CD8-positive, alpha-beta memory T cell (primary cell): ENCODE measurements around the gene SLC1A3. TPM values are rescaled to one million over a fixed set of nuclear protein-coding genes. Genes with fewer than 3 reads are reported as not detected.

Experiments
- CTCF ChIA-PET: fragments of 350-600 bp; sonication (Branson Sonifier 250); formaldehyde crosslinking; loops from one replicate; lab custom pipeline; 2021; ENCODE audit warnings: antibody characterized with exemption; lab: Charles Lee
- POLR2A ChIA-PET: fragments of 350-600 bp; sonication (Branson Sonifier 250); formaldehyde crosslinking; loops from one replicate; lab custom pipeline; 2021; ENCODE audit warnings: antibody characterized with exemption; lab: Charles Lee
- DNase-seq, 5 donors: peaks; one replicate each; pipeline versions ENCODE4 v3.0.0 to v3.0.0-alpha.2; 2020 to 2022; ENCODE audit warnings: mixed read lengths in 1 of 5
- H3K27ac ChIP-seq: one replicate; pipeline ENCODE4 v1.7.0; 2013; ENCODE audit warnings: low read depth, mild to moderate bottlenecking, low read length, moderate library complexity
- H3K27me3 ChIP-seq: 2 replicates; pipeline ENCODE4 v1.7.0; 2013; ENCODE audit warnings: low read length, mild to moderate bottlenecking; ENCODE audit not compliant: insufficient read depth, poor library complexity, severe bottlenecking
- H3K36me3 ChIP-seq: 2 replicates; pipeline ENCODE4 v1.7.0; 2013; ENCODE audit warnings: mild to moderate bottlenecking, low read length, moderate library complexity; ENCODE audit not compliant: insufficient read depth
- H3K4me1 ChIP-seq: 2 replicates; pipeline ENCODE4 v1.7.0; 2013; ENCODE audit warnings: mild to moderate bottlenecking, low read length, moderate library complexity; ENCODE audit not compliant: insufficient read depth
- H3K4me3 ChIP-seq: 2 replicates; pipeline ENCODE4 v1.7.0; 2013; ENCODE audit warnings: mild to moderate bottlenecking, low read length
- H3K9me3 ChIP-seq: 2 replicates; pipeline ENCODE4 v1.7.0; 2013; ENCODE audit warnings: mild to moderate bottlenecking, low read length
- H3K27ac Mint-ChIP-seq, 8 donors: one replicate each; pipeline ENCODE4 v1.8.0; 2020 to 2021; ENCODE audit warnings: mixed read lengths in 8 of 8, mild to moderate bottlenecking in 6 of 8, inconsistent platforms in 3 of 8, moderate library complexity in 3 of 8
- H3K27me3 Mint-ChIP-seq, 2 donors: one replicate each; pipeline ENCODE4 v1.8.0; 2020 to 2021; ENCODE audit warnings: mixed read lengths in 2 of 2, mild to moderate bottlenecking in 1 of 2, moderate library complexity in 1 of 2
- H3K36me3 Mint-ChIP-seq, 3 donors: one replicate each; pipeline ENCODE4 v1.8.0; 2020 to 2021; ENCODE audit warnings: mixed read lengths in 3 of 3, inconsistent platforms in 1 of 3, mild to moderate bottlenecking in 1 of 3
- H3K4me1 Mint-ChIP-seq, 3 donors: one replicate each; pipeline ENCODE4 v1.8.0; 2020 to 2021; ENCODE audit warnings: mixed read lengths in 3 of 3, inconsistent platforms in 1 of 3, mild to moderate bottlenecking in 1 of 3
- H3K4me3 Mint-ChIP-seq, 7 donors: one replicate each; pipeline ENCODE4 v1.8.0; 2020 to 2021; ENCODE audit warnings: mixed read lengths in 7 of 7, mild to moderate bottlenecking in 6 of 7, moderate library complexity in 4 of 7, inconsistent platforms in 2 of 7
- H3K9me3 Mint-ChIP-seq, 5 donors: one replicate each; pipeline ENCODE4 v1.8.0; 2020 to 2022; ENCODE audit warnings: mixed read lengths in 5 of 5, mild to moderate bottlenecking in 3 of 5, moderate library complexity in 2 of 5, inconsistent platforms in 1 of 5
- polyA plus RNA-seq: library from polyadenylated mRNA; unstranded; fragments of 300-500 nt; fragmentation: Illumina TruSeq; gene quantifications from one replicate; pipeline ENCODE4 v1.2.3, GENCODE V29; 2021
- total RNA-seq, 2 experiments: library from RNA; stranded (reverse); gene quantifications; one replicate each; pipeline ENCODE4 v1.2.3, GENCODE V29; 2021

The SLC1A3 gene
- total and polyA plus RNA-seq, 3 experiments from 2014 or later, result 0.35 to 0.37 TPM; not detected in 1

GRCh38 chr5:36726317-36726716, 119.9 kb downstream of the SLC1A3 start:
- H3K36me3 ChIP-seq, result no peaks in the 10 kb centered on the region
- Mint-ChIP-seq H3K9me3 (no peaks in the 10 kb centered on the region), H3K27ac (no peak overlapping the region), H3K36me3 (peaks cover 0 to 3% (median 0%) of the 10 kb centered on the region in 3 donors), H3K27me3 (peaks cover 8 to 10% of the 10 kb centered on the region in 2 donors), H3K4me1 (peaks cover 18 to 28% (median 26%) of the 10 kb centered on the region in 3 donors), H3K4me3 (no peak overlapping the region)
- H3K27ac ChIP-seq, result no peak overlapping the region
- no peak for DNase-seq
- ChIA-PET CTCF (no interaction called here), POLR2A (no interaction called here)
- H3K9me3 ChIP-seq, result no peaks in the 10 kb centered on the region
- H3K4me3 ChIP-seq, result no peak overlapping the region
- no peaks in the 10 kb centered on the region for H3K27me3 ChIP-seq
- H3K4me1 ChIP-seq, result peaks cover 6% of the 10 kb centered on the region

GRCh38 chr5:36726767-36727166, 120.4 kb downstream of the SLC1A3 start:
- peaks cover 6% of the 10 kb centered on the region for H3K4me1 ChIP-seq
- Mint-ChIP-seq H3K36me3 (peaks cover 0 to 3% (median 0%) of the 10 kb centered on the region in 3 donors), H3K4me1 (peaks cover 18 to 28% (median 26%) of the 10 kb centered on the region in 3 donors), H3K4me3 (no peak overlapping the region), H3K27me3 (peaks cover 8 to 9% of the 10 kb centered on the region in 2 donors), H3K9me3 (no peaks in the 10 kb centered on the region), H3K27ac (no peak overlapping the region)
- ChIA-PET CTCF (no interaction called here), POLR2A (no interaction called here)
- H3K27ac ChIP-seq, result no peak overlapping the region
- H3K4me3 ChIP-seq, result no peak overlapping the region
- H3K27me3 ChIP-seq, result no peaks in the 10 kb centered on the region
- DNase-seq, result no peak
- no peaks in the 10 kb centered on the region for H3K36me3 ChIP-seq
- H3K9me3 ChIP-seq, result no peaks in the 10 kb centered on the region

GRCh38 chr5:36728697-36729543, 122.5 kb downstream of the SLC1A3 start:
- peaks cover 9 to 11% of the 10 kb centered on the region in 2 donors for H3K27me3 Mint-ChIP-seq
- H3K27ac ChIP-seq, result no peak overlapping the region
- no peaks in the 10 kb centered on the region for H3K27me3 ChIP-seq
- POLR2A ChIA-PET, result no interaction called here
- peak in 2 of 5 donors; percentile 18 to 50 for DNase-seq
- H3K4me3 Mint-ChIP-seq, result no peak overlapping the region
- H3K9me3 Mint-ChIP-seq, result no peaks in the 10 kb centered on the region
- peaks cover 5% of the 10 kb centered on the region for H3K4me1 ChIP-seq
- CTCF ChIA-PET, result interaction anchor here (1.1 to 1.7 kb wide), 9 partner anchors 9 to 217 kb away, joined by 3 to 9 read pairs (median 5); partner anchors contain the start of gene NIPBL
- no peak overlapping the region for H3K27ac Mint-ChIP-seq
- no peaks in the 10 kb centered on the region for H3K9me3 ChIP-seq
- H3K36me3 Mint-ChIP-seq, result no peaks in the 10 kb centered on the region
- H3K36me3 ChIP-seq, result no peaks in the 10 kb centered on the region
- H3K4me1 Mint-ChIP-seq, result peaks cover 10 to 17% (median 15%) of the 10 kb centered on the region in 3 donors
- H3K4me3 ChIP-seq, result no peak overlapping the region

- no peaks in the 10 kb centered on the region for H3K4me1 ChIP-seq
- no peak for DNase-seq
- ChIA-PET POLR2A (no interaction called here), CTCF (interaction anchor here (0.9 to 1.7 kb wide), 9 partner anchors 8 to 418 kb away, joined by 3 to 9 read pairs (median 4); partner anchors contain the start of gene NIPBL)
- Mint-ChIP-seq H3K4me1 (peaks cover 1 to 4% (median 3%) of the 10 kb centered on the region in 3 donors), H3K4me3 (no peak overlapping the region), H3K36me3 (no peaks in the 10 kb centered on the region), H3K27ac (no peak overlapping the region), H3K9me3 (no peaks in the 10 kb centered on the region), H3K27me3 (peaks cover 9 to 19% of the 10 kb centered on the region in 2 donors)
- H3K9me3 ChIP-seq, result no peaks in the 10 kb centered on the region
- H3K36me3 ChIP-seq, result no peaks in the 10 kb centered on the region
- H3K27me3 ChIP-seq, result no peaks in the 10 kb centered on the region
- no peak overlapping the region for H3K27ac ChIP-seq
- H3K4me3 ChIP-seq, result no peak overlapping the region
These were observed 124.3 kb downstream of the SLC1A3 start for GRCh38 chr5:36730537-36731216.

- POLR2A ChIA-PET, result no interaction called here
- H3K36me3 ChIP-seq, result no peaks in the 10 kb centered on the region
- CTCF ChIA-PET, result interaction anchor here (1.0 kb wide), 1 partner anchor 8 kb away, joined by 4 read pairs; no protein-coding TSS in a partner anchor
These were observed 126.8 kb downstream of the SLC1A3 start for GRCh38 chr5:36733183-36733582.

GRCh38 chr5:36734422-36734821, 128.0 kb downstream of the SLC1A3 start:
- Histone ChIP-seq H3K27ac (no peak overlapping the region), H3K36me3 (no peaks in the 10 kb centered on the region), H3K4me3 (no peak overlapping the region), H3K9me3 (no peaks in the 10 kb centered on the region), H3K4me1 (no peaks in the 10 kb centered on the region), H3K27me3 (no peaks in the 10 kb centered on the region)
- DNase-seq, result no peak
- ChIA-PET CTCF (interaction anchor here (1.0 to 1.5 kb wide), 3 partner anchors 10 to 141 kb away, joined by 4 read pairs; partner anchors contain the start of gene NIPBL), POLR2A (no interaction called here)
- Mint-ChIP-seq H3K4me1 (peaks cover 0 to 3% (median 0%) of the 10 kb centered on the region in 3 donors), H3K36me3 (no peaks in the 10 kb centered on the region), H3K27me3 (peaks cover 7 to 28% of the 10 kb centered on the region in 2 donors), H3K4me3 (no peak overlapping the region), H3K9me3 (no peaks in the 10 kb centered on the region), H3K27ac (no peak overlapping the region)

More at GRCh38 chr5:36733183-36733582, 126.8 kb downstream of the SLC1A3 start:
- Mint-ChIP-seq H3K27ac (peak overlapping the region in 1 of 8 donors; percentile 1), H3K9me3 (no peaks in the 10 kb centered on the region), H3K27me3 (peaks cover 6 to 19% of the 10 kb centered on the region in 2 donors), H3K36me3 (no peaks in the 10 kb centered on the region), H3K4me1 (peaks cover 0 to 4% (median 3%) of the 10 kb centered on the region in 3 donors), H3K4me3 (no peak overlapping the region)
- no peak for DNase-seq
- no peaks in the 10 kb centered on the region for H3K9me3 ChIP-seq
- H3K4me1 ChIP-seq, result no peaks in the 10 kb centered on the region
- no peak overlapping the region for H3K27ac ChIP-seq
- no peaks in the 10 kb centered on the region for H3K27me3 ChIP-seq
- H3K4me3 ChIP-seq, result no peak overlapping the region

- H3K27me3 Mint-ChIP-seq, result peaks cover 6 to 28% of the 10 kb centered on the region in 2 donors
- no peaks in the 10 kb centered on the region for H3K36me3 Mint-ChIP-seq
- ChIA-PET CTCF (interaction anchor here (1.3 kb wide), 1 partner anchor 10 kb away, joined by 4 read pairs; no protein-coding TSS in a partner anchor), POLR2A (no interaction called here)
- no peaks in the 10 kb centered on the region for H3K36me3 ChIP-seq
- no peak overlapping the region for H3K27ac ChIP-seq
- no peaks in the 10 kb centered on the region for H3K9me3 ChIP-seq
- H3K4me3 Mint-ChIP-seq, result no peak overlapping the region
- no peak for DNase-seq
- no peaks in the 10 kb centered on the region for H3K9me3 Mint-ChIP-seq
- no peaks in the 10 kb centered on the region for H3K4me1 ChIP-seq
- H3K4me1 Mint-ChIP-seq, result peaks cover 0 to 9% (median 0%) of the 10 kb centered on the region in 3 donors
- H3K4me3 ChIP-seq, result no peak overlapping the region
- H3K27ac Mint-ChIP-seq, result no peak overlapping the region
- no peaks in the 10 kb centered on the region for H3K27me3 ChIP-seq
These were observed 129.5 kb downstream of the SLC1A3 start for GRCh38 chr5:36735891-36736290.
